HepG2 (cell line): ENCODE measurements around the gene MNAT1. TPM values are rescaled to one million over a fixed set of nuclear protein-coding genes. Genes with fewer than 3 reads are reported as not detected.

Experiments used
- DMTF1 ChIP-seq: sonication (generic); formaldehyde crosslinking; IDR thresholded peaks from 2 replicates; pipeline ENCODE4 v1.4.0; 2020; ENCODE audit warnings: mild to moderate bottlenecking, missing genetic modification reagents
- DZIP1 ChIP-seq: sonication (generic); formaldehyde crosslinking; IDR thresholded peaks from 2 replicates; pipeline ENCODE4 v1.5.0; 2020; ENCODE audit warnings: mild to moderate bottlenecking, missing genetic modification reagents
- ELF1 ChIP-seq: sonication (generic); formaldehyde crosslinking; IDR thresholded peaks from 2 replicates; pipeline ENCODE4 v1.4.0; 2020; ENCODE audit warnings: missing genetic modification reagents
- ETS1 ChIP-seq: sonication (generic); formaldehyde crosslinking; IDR thresholded peaks from 2 replicates; pipeline ENCODE4 v1.4.0; 2020; ENCODE audit warnings: missing genetic modification reagents
- FOSL1 ChIP-seq: sonication (generic); formaldehyde crosslinking; IDR thresholded peaks from 2 replicates; pipeline ENCODE4 v1.9.0; 2021; ENCODE audit warnings: missing genetic modification reagents, borderline replicate concordance
- GABPB1 ChIP-seq: IDR thresholded peaks from 2 replicates; pipeline ENCODE4 v1.6.1; 2016; ENCODE audit warnings: mild to moderate bottlenecking, missing genetic modification reagents, moderate library complexity, missing compliant biosample characterization
- GLI4 ChIP-seq: sonication (generic); formaldehyde crosslinking; IDR thresholded peaks from 2 replicates; pipeline ENCODE4 v1.5.1; 2020; ENCODE audit warnings: missing genetic modification reagents, mild to moderate bottlenecking, moderate library complexity, borderline replicate concordance
- HIVEP1 ChIP-seq: sonication (generic); formaldehyde crosslinking; IDR thresholded peaks from 2 replicates; pipeline ENCODE4 v1.4.0; 2020; ENCODE audit warnings: mild to moderate bottlenecking, missing genetic modification reagents
- HNRNPH1 ChIP-seq: fragments of 200-400 bp; formaldehyde crosslinking; optimal IDR thresholded peaks from 2 replicates; pipeline ENCODE3; 2017; ENCODE audit warnings: mild to moderate bottlenecking, low read depth, low read length
- HNRNPLL ChIP-seq: fragments of 200-400 bp; formaldehyde crosslinking; IDR thresholded peaks from 2 replicates; pipeline ENCODE4 v1.6.1; 2017; ENCODE audit warnings: mild to moderate bottlenecking, low read depth, low read length; ENCODE audit not compliant: poor library complexity, severe bottlenecking
- HNRNPUL1 ChIP-seq: fragments of 200-400 bp; formaldehyde crosslinking; IDR thresholded peaks from 2 replicates; pipeline ENCODE4 v1.6.1; 2017; ENCODE audit warnings: low read depth, mild to moderate bottlenecking, low read length, moderate library complexity
- HOXA7 ChIP-seq: sonication (generic); formaldehyde crosslinking; IDR thresholded peaks from 2 replicates; pipeline ENCODE4 v1.8.1; 2022; ENCODE audit warnings: mild to moderate bottlenecking, missing genetic modification reagents, moderate library complexity
- MBD4 ChIP-seq: IDR thresholded peaks from 2 replicates; pipeline ENCODE4 v1.6.1; 2012; ENCODE audit warnings: low read length, inconsistent platforms, borderline replicate concordance
- NCOA2 ChIP-seq: sonication (generic); formaldehyde crosslinking; IDR thresholded peaks from 2 replicates; pipeline ENCODE4 v1.8.0; 2022; ENCODE audit warnings: inconsistent platforms
- NCOA5 ChIP-seq: sonication (generic); formaldehyde crosslinking; IDR thresholded peaks from 2 replicates; pipeline ENCODE4 v1.4.0; 2020; ENCODE audit warnings: missing genetic modification reagents
- NFRKB ChIP-seq: fragments of 450-650 bp; IDR thresholded peaks from 2 replicates; pipeline ENCODE4 v1.6.1; 2017
- PTBP1 ChIP-seq: fragments of 200-400 bp; formaldehyde crosslinking; IDR thresholded peaks from 2 replicates; pipeline ENCODE4 v1.6.1; 2018; ENCODE audit warnings: low read length, low read depth; ENCODE audit not compliant: poor library complexity, severe bottlenecking
- RFX3 ChIP-seq: IDR thresholded peaks from 2 replicates; pipeline ENCODE4 v1.6.1; 2016; ENCODE audit warnings: missing biosample characterization, missing genetic modification reagents
- SIX1 ChIP-seq: sonication (generic); formaldehyde crosslinking; IDR thresholded peaks from 2 replicates; pipeline ENCODE4 v1.4.0; 2020; ENCODE audit warnings: missing genetic modification reagents, borderline replicate concordance
- ZNF232 ChIP-seq: sonication (generic); formaldehyde crosslinking; IDR thresholded peaks from 2 replicates; pipeline ENCODE4 v1.4.0; 2020; ENCODE audit warnings: missing genetic modification reagents, borderline replicate concordance
- ZNF235 ChIP-seq: sonication (generic); formaldehyde crosslinking; IDR thresholded peaks from 2 replicates; pipeline ENCODE4 v1.8.1; 2023; ENCODE audit warnings: mild to moderate bottlenecking, missing genetic modification reagents, borderline replicate concordance
- ZNF678 ChIP-seq: sonication (generic); formaldehyde crosslinking; IDR thresholded peaks from 2 replicates; pipeline ENCODE4 v1.4.0; 2020; ENCODE audit warnings: mild to moderate bottlenecking, missing genetic modification reagents
- ZNF709 ChIP-seq: sonication (generic); formaldehyde crosslinking; IDR thresholded peaks from 2 replicates; pipeline ENCODE4 v1.5.0; 2020; ENCODE audit warnings: mild to moderate bottlenecking, missing genetic modification reagents
- ZNF788 ChIP-seq: sonication (generic); formaldehyde crosslinking; IDR thresholded peaks from 2 replicates; pipeline ENCODE4 v1.5.0; 2020; ENCODE audit warnings: mild to moderate bottlenecking, missing genetic modification reagents, borderline replicate concordance
- ZSCAN5A ChIP-seq: sonication (generic); formaldehyde crosslinking; IDR thresholded peaks from 2 replicates; pipeline ENCODE4 v1.8.0; 2022; ENCODE audit warnings: mild to moderate bottlenecking, missing genetic modification reagents, borderline replicate concordance
- polyA plus RNA-seq, 8 experiments: library from polyadenylated mRNA; depleted of rRNA in 3 of 8; stranded (reverse) in 7 of 8; unstranded in 1 of 8; fragments of >200 nt; fragmentation: Illumina TruSeq in 4 of 8; extraction: Trizol in 4 of 8; gene quantifications; 2 replicates each; pipeline versions ENCODE4 v1.2.1 to v1.2.3, GENCODE V29; 2011 to 2016; ENCODE audit warnings: low read depth in 4 of 8, missing spikeins in 1 of 8, mixed read lengths in 1 of 8; ENCODE audit not compliant: insufficient read depth in 1 of 8
- total RNA-seq, 5 experiments: library from RNA; depleted of rRNA; stranded (reverse); fragments of >200 nt; fragmentation: Illumina TruSeq; extraction: Trizol; gene quantifications; 2 replicates each; pipeline ENCODE4 v1.2.3, GENCODE V29; 2016; ENCODE audit warnings: low read depth in 1 of 5

Gene MNAT1
- total and polyA plus RNA-seq, 2 of the 13 experiments (the other 11 are each of a cell fraction or from before 2014, with no cell fraction given) = 49.2 to 94.8 TPM

GRCh38 chr14:60819575-60819974, 85.0 kb downstream of the MNAT1 start (continued):
- no peak for TF ChIP-seq ETS1 (CRISPR knock-in tag)
- no peak for TF ChIP-seq HNRNPUL1
- TF ChIP-seq NFRKB = no peak
- peak; percentile 63 for TF ChIP-seq NCOA2 (CRISPR knock-in tag)
- TF ChIP-seq NCOA5 (CRISPR knock-in tag) = no peak
- no peak for TF ChIP-seq RFX3
- no peak for TF ChIP-seq ZNF788
- no peak for TF ChIP-seq HNRNPH1
- TF ChIP-seq ZNF235 (CRISPR knock-in tag) = no peak
- TF ChIP-seq MBD4 = no peak
- TF ChIP-seq DMTF1 (CRISPR knock-in tag) = no peak
- no peak for TF ChIP-seq HOXA7
- no peak for TF ChIP-seq ELF1
- no peak for TF ChIP-seq HNRNPLL
- TF ChIP-seq GABPB1 (CRISPR knock-in tag) = no peak
- TF ChIP-seq ZNF678 = no peak
- TF ChIP-seq PTBP1 = no peak
- TF ChIP-seq HIVEP1 (CRISPR knock-in tag) = no peak
- no peak for TF ChIP-seq FOSL1 (CRISPR knock-in tag)
- no peak for TF ChIP-seq SIX1
- no peak for TF ChIP-seq ZNF232 (CRISPR knock-in tag)
- no peak for TF ChIP-seq DZIP1 (CRISPR knock-in tag)
- no peak for TF ChIP-seq ZSCAN5A (CRISPR knock-in tag)
- no peak for TF ChIP-seq GLI4 (CRISPR knock-in tag)
- TF ChIP-seq ZNF709 (CRISPR knock-in tag) = no peak
